Breast epithelium (tissue), 4 donors: Measurements from ENCODE around the gene VANGL1. TPM values are rescaled to one million over a fixed set of nuclear protein-coding genes. Genes with fewer than 3 reads are reported as not detected.

ENCODE experiments used
- DNase-seq, 2 donors: peaks; one replicate each; pipeline ENCODE4 v3.0.0-alpha.2; 2019; ENCODE audit warnings: low spot score in 2 of 2
- H3K27ac ChIP-seq, 2 donors: fragments of 200-600 bp; sonication (generic) in 1 of 2; one replicate each; pipeline ENCODE4 v1.5.1; 2016 to 2019; ENCODE audit warnings: mild to moderate bottlenecking in 1 of 2
- H3K27me3 ChIP-seq, 2 donors: fragments of 200-600 bp; sonication (generic) in 1 of 2; one replicate each; pipeline versions ENCODE4 v1.5.1 to v1.6.0; 2017 to 2019; ENCODE audit warnings: control low read depth in 1 of 2, mild to moderate bottlenecking in 1 of 2
- H3K36me3 ChIP-seq: fragments of 200-600 bp; one replicate; pipeline ENCODE4 v1.5.1; 2019
- H3K4me1 ChIP-seq, 2 donors: fragments of 200-600 bp; sonication (generic); one replicate each; pipeline ENCODE4 v1.5.1; 2016 to 2019; ENCODE audit warnings: control low read depth in 1 of 2
- H3K4me3 ChIP-seq, 3 donors: fragments of 200-600 bp; sonication (generic); 1 replicate in 2 of 3; 2 replicates in 1 of 3; pipeline ENCODE4 v1.5.1; 2016 to 2019; ENCODE audit warnings: mild to moderate bottlenecking in 3 of 3, moderate library complexity in 2 of 3
- H3K9me3 ChIP-seq, 2 donors: fragments of 200-600 bp; sonication (generic) in 1 of 2; one replicate each; pipeline ENCODE4 v1.5.1; 2016 to 2019; ENCODE audit warnings: control low read depth in 1 of 2
- CTCF ChIP-seq, 3 donors: fragments of 450-650 bp; IDR thresholded peaks; one replicate each; pipeline ENCODE4 v1.5.1; 2016 to 2017; ENCODE audit warnings: antibody characterized with exemption in 3 of 3, mild to moderate bottlenecking in 3 of 3, moderate library complexity in 3 of 3
- POLR2A ChIP-seq: fragments of 450-650 bp; IDR thresholded peaks from one replicate; pipeline ENCODE4 v1.6.1; 2016; ENCODE audit warnings: antibody characterized with exemption, mild to moderate bottlenecking, moderate library complexity
- POLR2AphosphoS5 ChIP-seq, 3 donors: sonication (generic); formaldehyde crosslinking; IDR thresholded peaks; one replicate each; pipeline ENCODE4 v1.6.1; 2017; ENCODE audit warnings: antibody characterized with exemption in 3 of 3
- intact Hi-C: fragments of 100-400 bp; cut with DNase I; formaldehyde crosslinking; loops from one replicate; pipeline ENCODE4 v1.15.1; 2023; ENCODE audit warnings: low total_unique reads
- total RNA-seq, 3 donors: library from RNA; depleted of rRNA; stranded (reverse); fragments of >200 nt; gene quantifications; one replicate each; pipeline ENCODE4 v1.1.0, GENCODE V29; 2016

Gene VANGL1
- total RNA-seq, 3 donors from 2014 or later = 6.6 to 7.5 (median 7.5) TPM

- Histone ChIP-seq H3K4me1 (no peaks in the 10 kb centered on the region), H3K27me3 (no peaks in the 10 kb centered on the region), H3K36me3 (no peaks in the 10 kb centered on the region), H3K27ac (no peak overlapping the region), H3K4me3 (no peak overlapping the region), H3K9me3 (peaks cover 4 to 14% of the 10 kb centered on the region in 2 donors)
- peak; percentile 75 to 83 for DNase-seq
- TF ChIP-seq POLR2A (no peak), POLR2AphosphoS5 (IDR thresholded peaks at IDR 0.05) (peak in 1 of 3 donors; percentile 18), CTCF (IDR thresholded peaks at IDR 0.05) (peak; percentile 40 to 89 (median 83))
- intact Hi-C loops = loop anchor here (10.0 kb wide), 1 partner anchor 461 kb away; no protein-coding TSS in a partner anchor
These were observed 46.3 kb upstream of the VANGL1 start for GRCh38 chr1:115595279-115596079.

- intact Hi-C loops = loop anchor here (10.0 kb wide), 1 partner anchor 461 kb away; no protein-coding TSS in a partner anchor
- H3K4me3 ChIP-seq = no peak overlapping the region
- no peak for TF ChIP-seq CTCF (IDR thresholded peaks at IDR 0.05)
- no peak for TF ChIP-seq POLR2A
- TF ChIP-seq POLR2AphosphoS5 (IDR thresholded peaks at IDR 0.05) = no peak
- no peak overlapping the region for H3K27ac ChIP-seq
- H3K27me3 ChIP-seq = no peaks in the 10 kb centered on the region
- no peaks in the 10 kb centered on the region for H3K4me1 ChIP-seq
- no peak for DNase-seq
- H3K36me3 ChIP-seq = no peaks in the 10 kb centered on the region
- peaks cover 4 to 6% of the 10 kb centered on the region in 2 donors for H3K9me3 ChIP-seq
These were observed 45.5 kb upstream of the VANGL1 start for GRCh38 chr1:115596080-115596780.

GRCh38 chr1:115604508-115604907, 37.3 kb upstream of the VANGL1 start:
- H3K4me1 ChIP-seq = no peaks in the 10 kb centered on the region
- no peak for DNase-seq
- H3K36me3 ChIP-seq = no peaks in the 10 kb centered on the region
- intact Hi-C loops = no loop called here
- no peak overlapping the region for H3K4me3 ChIP-seq
- peaks cover 0 to 4% of the 10 kb centered on the region in 2 donors for H3K9me3 ChIP-seq
- no peaks in the 10 kb centered on the region for H3K27me3 ChIP-seq
- H3K27ac ChIP-seq = no peak overlapping the region
- TF ChIP-seq POLR2A (no peak), POLR2AphosphoS5 (IDR thresholded peaks at IDR 0.05) (no peak), CTCF (IDR thresholded peaks at IDR 0.05) (no peak)

GRCh38 chr1:115606305-115606704, 35.5 kb upstream of the VANGL1 start:
- H3K27me3 ChIP-seq = no peaks in the 10 kb centered on the region
- no peak for DNase-seq
- no peaks in the 10 kb centered on the region for H3K4me1 ChIP-seq
- TF ChIP-seq POLR2AphosphoS5 (IDR thresholded peaks at IDR 0.05) = no peak
- no peak for TF ChIP-seq POLR2A
- no peak for TF ChIP-seq CTCF (IDR thresholded peaks at IDR 0.05)
- H3K4me3 ChIP-seq = no peak overlapping the region
- no peak overlapping the region for H3K27ac ChIP-seq
- intact Hi-C loops = no loop called here
- H3K36me3 ChIP-seq = no peaks in the 10 kb centered on the region
- H3K9me3 ChIP-seq = peaks cover 0 to 4% of the 10 kb centered on the region in 2 donors

- no peaks in the 10 kb centered on the region for H3K27me3 ChIP-seq
- H3K27ac ChIP-seq = no peak overlapping the region
- DNase-seq = no peak
- intact Hi-C loops = no loop called here
- TF ChIP-seq POLR2A (no peak), CTCF (IDR thresholded peaks at IDR 0.05) (no peak), POLR2AphosphoS5 (IDR thresholded peaks at IDR 0.05) (no peak)
- peaks cover 0 to 4% of the 10 kb centered on the region in 2 donors for H3K9me3 ChIP-seq
- no peaks in the 10 kb centered on the region for H3K4me1 ChIP-seq
- no peaks in the 10 kb centered on the region for H3K36me3 ChIP-seq
- no peak overlapping the region for H3K4me3 ChIP-seq
These were observed 32.7 kb upstream of the VANGL1 start for GRCh38 chr1:115609021-115609420.
